GM12878 (cell line): ENCODE measurements around the gene KCNS1. TPM values are rescaled to one million over a fixed set of nuclear protein-coding genes. Genes with fewer than 3 reads are reported as not detected.

Experiments
- ATF3 ChIP-seq: IDR thresholded peaks from 2 replicates; pipeline ENCODE4 v1.6.1; 2011; ENCODE audit warnings: low read depth, mild to moderate bottlenecking, low read length, moderate library complexity, borderline replicate concordance; ENCODE audit errors: extremely low read depth
- BCL11A ChIP-seq: IDR thresholded peaks from 2 replicates; pipeline ENCODE4 v1.6.1; 2011; ENCODE audit warnings: low read depth, low read length
- EED ChIP-seq: sonication (generic); IDR thresholded peaks from 2 replicates; pipeline ENCODE4 v1.6.1; 2016; ENCODE audit warnings: antibody characterized with exemption, low read depth
- HDAC2 ChIP-seq: fragments of 200-600 bp; sonication (generic); IDR thresholded peaks from 2 replicates; pipeline ENCODE4 v1.6.1; 2017
- HDAC6 ChIP-seq: fragments of 200-600 bp; sonication (generic); IDR thresholded peaks from one replicate; pipeline ENCODE4 v1.8.0; 2017; ENCODE audit warnings: antibody characterized with exemption; ENCODE audit not compliant: unreplicated experiment
- MYB ChIP-seq: fragments of 150-350 bp; IDR thresholded peaks from 2 replicates; pipeline ENCODE4 v1.6.1; 2014; ENCODE audit warnings: mild to moderate bottlenecking, low read depth, low read length, borderline replicate concordance
- NFXL1 ChIP-seq: fragments of 450-650 bp; IDR thresholded peaks from 2 replicates; pipeline ENCODE4 v1.6.1; 2017; ENCODE audit warnings: antibody characterized with exemption, mild to moderate bottlenecking, borderline replicate concordance
- NR2F1 ChIP-seq: fragments of 450-650 bp; conservative IDR thresholded peaks from 2 replicates; pipeline ENCODE4 v1.6.1; 2017; ENCODE audit warnings: mild to moderate bottlenecking
- PAX8 ChIP-seq: fragments of 450-650 bp; IDR thresholded peaks from 2 replicates; pipeline ENCODE4 v1.6.1; 2017; ENCODE audit warnings: mild to moderate bottlenecking, moderate library complexity
- POLR2A ChIP-seq: IDR thresholded peaks from 2 replicates; pipeline ENCODE4 v1.6.1; 2011; ENCODE audit warnings: low read depth, mild to moderate bottlenecking, low read length
- RAD21 ChIP-seq: IDR thresholded peaks from 2 replicates; pipeline ENCODE4 v1.6.1; 2011; ENCODE audit warnings: mild to moderate bottlenecking, low read depth, low read length, moderate library complexity; ENCODE audit not compliant: insufficient read depth
- SMAD5 ChIP-seq: IDR thresholded peaks from 2 replicates; pipeline ENCODE4 v1.6.1; 2016; ENCODE audit warnings: antibody characterized with exemption, low read depth
- WRNIP1 ChIP-seq: IDR thresholded peaks from 2 replicates; pipeline ENCODE4 v1.6.1; 2011; ENCODE audit warnings: low read depth, low read length, improper control_type of control experiment, borderline replicate concordance
- ZBTB33 ChIP-seq: fragments of 450-650 bp; IDR thresholded peaks from 2 replicates; pipeline ENCODE4 v1.6.1; 2017; ENCODE audit warnings: mild to moderate bottlenecking
- ZNF384 ChIP-seq: IDR thresholded peaks from 2 replicates; pipeline ENCODE4 v1.6.1; 2012; ENCODE audit warnings: low read depth, mild to moderate bottlenecking, low read length, improper control_type of control experiment, borderline replicate concordance
- ZZZ3 ChIP-seq: IDR thresholded peaks from 2 replicates; pipeline ENCODE4 v1.6.1; 2011; ENCODE audit warnings: low read depth; ENCODE audit not compliant: control insufficient read depth, insufficient read length
- polyA plus RNA-seq, 11 experiments: library from polyadenylated mRNA; depleted of rRNA in 4 of 11; unstranded in 6 of 11; stranded (reverse) in 5 of 11; fragments of >200 nt; fragmentation: Nextera tagmentation in 4 of 11; fragmentation: Illumina TruSeq in 1 of 11; extraction: Ambion mirVana in 4 of 11; extraction: Trizol in 1 of 11; gene quantifications; 1 replicate in 1 of 11; 2 replicates in 10 of 11; pipeline versions ENCODE4 v1.2.1 to v1.2.3, GENCODE V29; 2011 to 2016; ENCODE audit warnings: inconsistent platforms in 2 of 11, missing spikeins in 2 of 11, low read depth in 1 of 11
- total RNA-seq, 4 experiments: library from RNA; depleted of rRNA in 3 of 4; stranded (reverse); fragments of >200 nt in 3 of 4; fragmentation: Illumina TruSeq in 1 of 4; extraction: Trizol in 1 of 4; gene quantifications; 2 replicates each; pipeline versions ENCODE4 v1.2.1 to v1.2.3, GENCODE V29; 2013 to 2021
- TF ChIP-seq, protein P1 (sequence below), 3 experiments: IDR thresholded peaks in 2 of 3; conservative IDR thresholded peaks in 1 of 3; 2 replicates each; pipeline ENCODE4 v1.5.1; 2011; ENCODE audit warnings: low read depth in 3 of 3, low read length in 3 of 3, mild to moderate bottlenecking in 3 of 3, control low read depth in 2 of 3, moderate library complexity in 2 of 3, inconsistent platforms in 1 of 3, mixed read lengths in 1 of 3; ENCODE audit not compliant: control insufficient read depth in 2 of 3, insufficient read depth in 1 of 3; ENCODE audit errors: extremely low read depth in 1 of 3
- TF ChIP-seq, protein P2 (sequence below): fragments of 450-650 bp; IDR thresholded peaks from 2 replicates; pipeline ENCODE4 v1.6.1; 2017; ENCODE audit warnings: mild to moderate bottlenecking, moderate library complexity
- TF ChIP-seq, protein P3 (sequence below): fragments of 450-650 bp; IDR thresholded peaks from 2 replicates; pipeline ENCODE4 v1.6.1; 2016; ENCODE audit warnings: mild to moderate bottlenecking, moderate library complexity, borderline replicate concordance

KCNS1 gene
- total and polyA plus RNA-seq, 10 of the 15 experiments (the other 5 are each of a cell fraction or from before 2014, with no cell fraction given) = not detected

DNA sequence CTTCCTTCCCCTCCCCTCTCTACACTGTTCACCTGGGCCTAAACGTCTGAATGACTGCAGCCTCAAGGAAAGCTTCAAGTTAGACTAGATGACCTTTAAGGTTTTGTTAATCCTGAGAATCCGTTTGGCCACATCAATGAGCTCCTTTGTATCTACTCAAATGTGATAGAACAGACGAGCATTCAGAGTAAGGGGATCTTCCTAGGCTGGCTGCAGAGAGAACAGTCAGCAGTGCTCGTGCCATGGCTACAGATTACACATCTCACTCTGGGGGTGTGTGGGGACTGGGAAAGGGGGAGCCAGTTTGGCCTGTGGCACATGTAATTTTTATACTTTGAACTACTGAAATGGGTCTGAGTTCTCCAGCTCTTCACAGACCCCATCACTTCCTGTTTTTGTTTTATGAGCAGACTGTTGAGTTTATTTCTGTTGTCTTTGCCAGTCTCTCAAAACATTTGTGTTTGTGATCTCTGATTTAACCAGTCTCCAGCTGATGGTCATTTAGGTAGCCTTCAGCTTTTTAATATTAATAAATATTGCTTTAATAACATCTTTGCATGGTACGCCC is 50.9 kb downstream of the KCNS1 start (continued):
- TF ChIP-seq NFXL1 (no peak), BCL11A (no peak), NR2F1 (no peak), POLR2A (no peak), RAD21 (no peak), ATF3 (no peak), ZNF384 (no peak), EED (peak; percentile 37), ZBTB33 (no peak), HDAC2 (no peak), ZZZ3 (no peak), WRNIP1 (no peak), SMAD5 (no peak), MYB (no peak), HDAC6 (no peak), PAX8 (no peak)
- TF ChIP-seq, protein P1, sequence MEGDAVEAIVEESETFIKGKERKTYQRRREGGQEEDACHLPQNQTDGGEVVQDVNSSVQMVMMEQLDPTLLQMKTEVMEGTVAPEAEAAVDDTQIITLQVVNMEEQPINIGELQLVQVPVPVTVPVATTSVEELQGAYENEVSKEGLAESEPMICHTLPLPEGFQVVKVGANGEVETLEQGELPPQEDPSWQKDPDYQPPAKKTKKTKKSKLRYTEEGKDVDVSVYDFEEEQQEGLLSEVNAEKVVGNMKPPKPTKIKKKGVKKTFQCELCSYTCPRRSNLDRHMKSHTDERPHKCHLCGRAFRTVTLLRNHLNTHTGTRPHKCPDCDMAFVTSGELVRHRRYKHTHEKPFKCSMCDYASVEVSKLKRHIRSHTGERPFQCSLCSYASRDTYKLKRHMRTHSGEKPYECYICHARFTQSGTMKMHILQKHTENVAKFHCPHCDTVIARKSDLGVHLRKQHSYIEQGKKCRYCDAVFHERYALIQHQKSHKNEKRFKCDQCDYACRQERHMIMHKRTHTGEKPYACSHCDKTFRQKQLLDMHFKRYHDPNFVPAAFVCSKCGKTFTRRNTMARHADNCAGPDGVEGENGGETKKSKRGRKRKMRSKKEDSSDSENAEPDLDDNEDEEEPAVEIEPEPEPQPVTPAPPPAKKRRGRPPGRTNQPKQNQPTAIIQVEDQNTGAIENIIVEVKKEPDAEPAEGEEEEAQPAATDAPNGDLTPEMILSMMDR (IDR thresholded peaks at IDR 0.05 in 2 of 3, conservative IDR thresholded peaks at IDR 0.05 in 1 of 3; ENCODE audit: control insufficient read depth in 2 of 3, extremely low read depth in 1 of 3, insufficient read depth in 1 of 3, low read depth in 3 of 3, low read length in 3 of 3) = no peak
- TF ChIP-seq, protein P2, sequence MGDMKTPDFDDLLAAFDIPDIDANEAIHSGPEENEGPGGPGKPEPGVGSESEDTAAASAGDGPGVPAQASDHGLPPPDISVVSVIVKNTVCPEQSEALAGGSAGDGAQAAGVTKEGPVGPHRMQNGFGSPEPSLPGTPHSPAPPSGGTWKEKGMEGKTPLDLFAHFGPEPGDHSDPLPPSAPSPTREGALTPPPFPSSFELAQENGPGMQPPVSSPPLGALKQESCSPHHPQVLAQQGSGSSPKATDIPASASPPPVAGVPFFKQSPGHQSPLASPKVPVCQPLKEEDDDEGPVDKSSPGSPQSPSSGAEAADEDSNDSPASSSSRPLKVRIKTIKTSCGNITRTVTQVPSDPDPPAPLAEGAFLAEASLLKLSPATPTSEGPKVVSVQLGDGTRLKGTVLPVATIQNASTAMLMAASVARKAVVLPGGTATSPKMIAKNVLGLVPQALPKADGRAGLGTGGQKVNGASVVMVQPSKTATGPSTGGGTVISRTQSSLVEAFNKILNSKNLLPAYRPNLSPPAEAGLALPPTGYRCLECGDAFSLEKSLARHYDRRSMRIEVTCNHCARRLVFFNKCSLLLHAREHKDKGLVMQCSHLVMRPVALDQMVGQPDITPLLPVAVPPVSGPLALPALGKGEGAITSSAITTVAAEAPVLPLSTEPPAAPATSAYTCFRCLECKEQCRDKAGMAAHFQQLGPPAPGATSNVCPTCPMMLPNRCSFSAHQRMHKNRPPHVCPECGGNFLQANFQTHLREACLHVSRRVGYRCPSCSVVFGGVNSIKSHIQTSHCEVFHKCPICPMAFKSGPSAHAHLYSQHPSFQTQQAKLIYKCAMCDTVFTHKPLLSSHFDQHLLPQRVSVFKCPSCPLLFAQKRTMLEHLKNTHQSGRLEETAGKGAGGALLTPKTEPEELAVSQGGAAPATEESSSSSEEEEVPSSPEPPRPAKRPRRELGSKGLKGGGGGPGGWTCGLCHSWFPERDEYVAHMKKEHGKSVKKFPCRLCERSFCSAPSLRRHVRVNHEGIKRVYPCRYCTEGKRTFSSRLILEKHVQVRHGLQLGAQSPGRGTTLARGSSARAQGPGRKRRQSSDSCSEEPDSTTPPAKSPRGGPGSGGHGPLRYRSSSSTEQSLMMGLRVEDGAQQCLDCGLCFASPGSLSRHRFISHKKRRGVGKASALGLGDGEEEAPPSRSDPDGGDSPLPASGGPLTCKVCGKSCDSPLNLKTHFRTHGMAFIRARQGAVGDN = peak; percentile 73
- TF ChIP-seq, protein P3, sequence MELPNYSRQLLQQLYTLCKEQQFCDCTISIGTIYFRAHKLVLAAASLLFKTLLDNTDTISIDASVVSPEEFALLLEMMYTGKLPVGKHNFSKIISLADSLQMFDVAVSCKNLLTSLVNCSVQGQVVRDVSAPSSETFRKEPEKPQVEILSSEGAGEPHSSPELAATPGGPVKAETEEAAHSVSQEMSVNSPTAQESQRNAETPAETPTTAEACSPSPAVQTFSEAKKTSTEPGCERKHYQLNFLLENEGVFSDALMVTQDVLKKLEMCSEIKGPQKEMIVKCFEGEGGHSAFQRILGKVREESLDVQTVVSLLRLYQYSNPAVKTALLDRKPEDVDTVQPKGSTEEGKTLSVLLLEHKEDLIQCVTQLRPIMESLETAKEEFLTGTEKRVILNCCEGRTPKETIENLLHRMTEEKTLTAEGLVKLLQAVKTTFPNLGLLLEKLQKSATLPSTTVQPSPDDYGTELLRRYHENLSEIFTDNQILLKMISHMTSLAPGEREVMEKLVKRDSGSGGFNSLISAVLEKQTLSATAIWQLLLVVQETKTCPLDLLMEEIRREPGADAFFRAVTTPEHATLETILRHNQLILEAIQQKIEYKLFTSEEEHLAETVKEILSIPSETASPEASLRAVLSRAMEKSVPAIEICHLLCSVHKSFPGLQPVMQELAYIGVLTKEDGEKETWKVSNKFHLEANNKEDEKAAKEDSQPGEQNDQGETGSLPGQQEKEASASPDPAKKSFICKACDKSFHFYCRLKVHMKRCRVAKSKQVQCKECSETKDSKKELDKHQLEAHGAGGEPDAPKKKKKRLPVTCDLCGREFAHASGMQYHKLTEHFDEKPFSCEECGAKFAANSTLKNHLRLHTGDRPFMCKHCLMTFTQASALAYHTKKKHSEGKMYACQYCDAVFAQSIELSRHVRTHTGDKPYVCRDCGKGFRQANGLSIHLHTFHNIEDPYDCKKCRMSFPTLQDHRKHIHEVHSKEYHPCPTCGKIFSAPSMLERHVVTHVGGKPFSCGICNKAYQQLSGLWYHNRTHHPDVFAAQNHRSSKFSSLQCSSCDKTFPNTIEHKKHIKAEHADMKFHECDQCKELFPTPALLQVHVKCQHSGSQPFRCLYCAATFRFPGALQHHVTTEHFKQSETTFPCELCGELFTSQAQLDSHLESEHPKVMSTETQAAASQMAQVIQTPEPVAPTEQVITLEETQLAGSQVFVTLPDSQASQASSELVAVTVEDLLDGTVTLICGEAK = no peak
